Left ventricle myocardium inferior (tissue), 1 donor: Measurements from ENCODE around the gene TOM1. TPM values are rescaled to one million over a fixed set of nuclear protein-coding genes. Genes with fewer than 3 reads are reported as not detected.

Experiments used
- DNase-seq: peaks from one replicate; pipeline ENCODE4 v3.0.0-alpha.2; 2020
- H3K27ac ChIP-seq: fragments of 200-600 bp; replicated peaks from 2 replicates; pipeline ENCODE4 v1.8.0; 2021
- H3K27me3 ChIP-seq: fragments of 200-600 bp; 2 replicates; pipeline ENCODE4 v1.8.0; 2021; ENCODE audit warnings: low read depth
- H3K36me3 ChIP-seq: fragments of 200-600 bp; 2 replicates; pipeline ENCODE4 v1.8.0; 2021
- H3K4me1 ChIP-seq: fragments of 200-600 bp; 2 replicates; pipeline ENCODE4 v1.8.0; 2021
- H3K4me3 ChIP-seq: fragments of 200-600 bp; 2 replicates; pipeline ENCODE4 v1.8.0; 2021; ENCODE audit warnings: mild to moderate bottlenecking, moderate library complexity
- H3K9me3 ChIP-seq: fragments of 200-600 bp; replicated peaks from 2 replicates; pipeline ENCODE4 v1.8.0; 2021
- intact Hi-C: fragments of 100-400 bp; cut with micrococcal nuclease; formaldehyde crosslinking; loops from one replicate; pipeline ENCODE4 v1.11.0; 2022
- total RNA-seq: library from RNA; stranded (reverse); fragmentation: NEBNext Ultra II Directional; extraction: Animal tissue kit (Norgen Biotek cat#: 25700); gene quantifications from one replicate; pipeline ENCODE4 v1.2.1, GENCODE V29; 2021
- TF ChIP-seq, protein P1 (sequence below): fragments of 200-600 bp; IDR thresholded peaks from 2 replicates; pipeline ENCODE4 v1.8.0; 2021; ENCODE audit warnings: antibody characterized with exemption, mild to moderate bottlenecking, borderline replicate concordance
- donor health status: DM: no; HTN: yes; CAD: no; lungs with severe emphysema.

The TOM1 gene
- total RNA-seq, 1 donor from 2014 or later, result 68.0 TPM

DNA sequence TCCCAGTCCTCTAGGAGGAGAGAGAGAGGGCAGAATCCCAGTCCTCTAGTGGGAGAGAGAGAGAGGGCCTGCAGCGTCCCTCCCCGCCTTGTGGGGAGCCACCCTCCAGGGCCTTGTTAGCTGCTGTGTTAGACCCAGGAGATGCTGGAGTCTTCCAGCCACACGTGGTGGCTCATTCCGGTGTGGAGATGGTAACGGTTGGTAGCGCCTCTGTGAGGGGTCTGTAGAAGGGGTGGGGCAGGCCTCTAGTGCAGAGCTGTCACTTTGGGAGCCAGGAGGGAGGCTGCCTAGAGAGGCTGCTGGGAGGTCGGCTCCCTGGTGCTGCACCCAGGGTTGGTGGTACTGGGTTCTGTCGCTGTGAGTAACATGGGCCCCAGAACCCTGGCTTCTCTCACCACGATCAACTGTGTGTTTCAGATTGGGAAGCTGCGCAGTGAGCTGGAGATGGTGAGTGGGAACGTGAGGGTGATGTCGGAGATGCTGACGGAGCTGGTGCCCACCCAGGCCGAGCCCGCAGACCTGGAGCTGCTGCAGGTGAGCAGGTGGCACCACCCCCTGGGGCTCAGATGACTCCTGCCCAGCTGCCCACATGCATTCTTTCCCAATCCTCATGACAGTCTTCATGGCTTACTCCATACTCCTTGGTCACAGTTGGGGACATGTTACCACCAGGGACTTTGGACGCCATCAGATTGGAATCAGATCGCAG lies 27.3 kb downstream of the TOM1 start:
- no peaks in the 10 kb centered on the region for H3K9me3 ChIP-seq
- peak overlapping the region; percentile 75 for H3K27ac ChIP-seq
- H3K27me3 ChIP-seq, result no peaks in the 10 kb centered on the region
- no peak overlapping the region for H3K4me3 ChIP-seq
- peaks cover 81% of the 10 kb centered on the region for H3K36me3 ChIP-seq
- intact Hi-C loops, result no loop called here
- peaks cover 54% of the 10 kb centered on the region for H3K4me1 ChIP-seq
- TF ChIP-seq, protein P1, sequence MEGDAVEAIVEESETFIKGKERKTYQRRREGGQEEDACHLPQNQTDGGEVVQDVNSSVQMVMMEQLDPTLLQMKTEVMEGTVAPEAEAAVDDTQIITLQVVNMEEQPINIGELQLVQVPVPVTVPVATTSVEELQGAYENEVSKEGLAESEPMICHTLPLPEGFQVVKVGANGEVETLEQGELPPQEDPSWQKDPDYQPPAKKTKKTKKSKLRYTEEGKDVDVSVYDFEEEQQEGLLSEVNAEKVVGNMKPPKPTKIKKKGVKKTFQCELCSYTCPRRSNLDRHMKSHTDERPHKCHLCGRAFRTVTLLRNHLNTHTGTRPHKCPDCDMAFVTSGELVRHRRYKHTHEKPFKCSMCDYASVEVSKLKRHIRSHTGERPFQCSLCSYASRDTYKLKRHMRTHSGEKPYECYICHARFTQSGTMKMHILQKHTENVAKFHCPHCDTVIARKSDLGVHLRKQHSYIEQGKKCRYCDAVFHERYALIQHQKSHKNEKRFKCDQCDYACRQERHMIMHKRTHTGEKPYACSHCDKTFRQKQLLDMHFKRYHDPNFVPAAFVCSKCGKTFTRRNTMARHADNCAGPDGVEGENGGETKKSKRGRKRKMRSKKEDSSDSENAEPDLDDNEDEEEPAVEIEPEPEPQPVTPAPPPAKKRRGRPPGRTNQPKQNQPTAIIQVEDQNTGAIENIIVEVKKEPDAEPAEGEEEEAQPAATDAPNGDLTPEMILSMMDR, result no peak
- no peak for DNase-seq

DNA sequence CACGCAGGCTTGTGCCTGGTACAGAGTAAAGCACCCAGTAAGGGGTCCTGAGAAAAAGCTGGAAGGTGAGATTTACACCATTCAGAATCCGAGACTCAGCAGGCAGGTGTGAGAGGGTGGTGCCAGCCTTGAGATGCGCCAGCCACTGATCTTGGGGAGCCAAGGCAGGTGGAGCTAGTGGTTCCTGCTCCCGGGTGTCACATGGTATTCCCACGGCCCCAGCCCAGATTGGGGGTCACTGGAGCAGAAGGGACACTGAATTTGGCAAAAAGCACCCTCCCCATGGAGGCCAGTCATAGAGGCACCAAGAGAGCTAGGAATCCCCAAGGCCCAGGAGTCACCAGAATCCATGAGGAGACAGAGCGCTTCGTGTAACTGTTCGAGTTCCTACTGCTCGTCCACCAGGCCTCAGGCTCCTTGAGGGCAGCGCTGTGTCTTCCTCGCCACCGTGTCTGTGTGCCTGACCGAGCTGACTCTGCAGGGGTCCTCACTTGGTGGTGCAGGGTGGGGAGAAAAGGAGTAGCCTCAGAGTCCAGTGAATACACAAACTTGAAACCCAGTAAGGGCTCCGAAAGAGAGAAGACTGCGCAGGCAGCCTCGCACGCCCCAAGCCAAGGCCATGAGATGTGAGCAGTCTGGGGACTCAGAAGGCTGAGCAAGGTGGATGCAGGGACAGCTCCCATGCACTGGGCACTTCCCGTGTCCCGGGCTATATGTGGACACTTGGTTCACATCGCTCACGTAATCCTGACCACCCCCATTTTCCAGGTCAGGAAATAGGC lies 28.2 kb downstream of the TOM1 start:
- H3K36me3 ChIP-seq, result peaks cover 84% of the 10 kb centered on the region
- peaks cover 54% of the 10 kb centered on the region for H3K4me1 ChIP-seq
- no peaks in the 10 kb centered on the region for H3K9me3 ChIP-seq
- no peaks in the 10 kb centered on the region for H3K27me3 ChIP-seq
- H3K4me3 ChIP-seq, result no peak overlapping the region
- TF ChIP-seq, protein P1, result no peak
- H3K27ac ChIP-seq, result peak overlapping the region; percentile 75
- DNase-seq, result no peak
- intact Hi-C loops, result no loop called here

DNA sequence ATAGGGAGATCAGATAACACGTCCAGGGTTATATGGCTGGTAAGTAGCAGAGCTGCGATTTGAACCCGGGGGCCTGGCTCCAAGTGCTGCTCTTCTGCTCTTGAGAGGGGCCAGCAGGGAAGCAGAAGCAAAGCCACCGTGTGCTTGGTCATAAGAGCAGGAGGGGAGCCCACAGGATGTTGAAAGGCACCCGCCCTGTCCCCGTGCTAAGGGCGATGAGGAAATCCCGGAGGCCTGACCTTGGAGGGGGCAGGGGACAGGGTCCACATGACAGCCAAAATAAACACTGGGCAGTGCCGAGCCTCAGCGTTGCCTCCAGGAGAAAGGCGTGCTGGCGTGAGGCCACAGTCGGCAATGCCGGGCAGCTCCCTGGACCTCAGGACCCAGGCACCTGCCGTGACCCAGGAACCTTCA lies 28.8 kb downstream of the TOM1 start:
- H3K9me3 ChIP-seq, result no peaks in the 10 kb centered on the region
- peak overlapping the region; percentile 75 for H3K27ac ChIP-seq
- H3K36me3 ChIP-seq, result peaks cover 84% of the 10 kb centered on the region
- no peaks in the 10 kb centered on the region for H3K27me3 ChIP-seq
- H3K4me1 ChIP-seq, result peaks cover 60% of the 10 kb centered on the region
- peak; percentile 45 for DNase-seq
- TF ChIP-seq, protein P1, result no peak
- intact Hi-C loops, result no loop called here
- H3K4me3 ChIP-seq, result no peak overlapping the region

DNA sequence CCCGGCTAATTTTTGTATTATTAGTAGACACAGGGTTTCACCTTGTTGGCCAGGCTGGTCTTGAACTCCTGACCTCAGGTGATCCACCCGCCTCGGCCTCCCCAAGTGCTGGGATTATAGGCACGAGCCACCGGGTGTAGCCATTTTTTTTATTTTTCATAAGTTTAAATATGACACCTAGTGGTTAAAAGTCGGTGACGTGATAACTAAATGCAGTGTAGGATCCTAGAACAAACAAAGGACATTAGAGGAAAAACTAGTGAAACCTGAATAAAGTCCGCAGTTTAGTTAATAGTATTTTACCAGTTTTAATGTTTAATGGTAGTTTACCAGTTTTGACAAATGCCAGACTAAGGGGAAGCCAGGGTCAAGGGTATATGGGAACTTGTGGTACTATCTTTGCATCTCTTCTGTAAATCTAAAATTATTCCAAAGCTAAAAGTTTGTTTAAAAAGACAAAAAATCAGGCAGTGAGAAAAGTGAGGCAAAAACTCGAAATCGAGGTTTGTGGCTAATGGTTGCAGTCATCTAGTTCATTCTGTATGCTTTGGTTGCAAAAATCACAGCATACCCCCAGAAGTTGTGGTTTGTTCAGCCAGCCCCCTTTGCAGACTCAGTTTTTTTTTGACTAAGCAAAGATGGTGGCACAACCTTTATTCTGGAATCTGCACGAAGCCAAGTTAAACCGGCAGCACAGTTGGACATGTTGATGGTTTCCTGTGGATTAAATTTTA lies 29.6 kb downstream of the TOM1 start:
- no peak for DNase-seq
- Histone ChIP-seq H3K4me1 (peaks cover 66% of the 10 kb centered on the region), H3K36me3 (peaks cover 84% of the 10 kb centered on the region), H3K27ac (peak overlapping the region; percentile 75), H3K4me3 (no peak overlapping the region), H3K9me3 (no peaks in the 10 kb centered on the region), H3K27me3 (no peaks in the 10 kb centered on the region)
- intact Hi-C loops, result no loop called here
- TF ChIP-seq, protein P1, result no peak

DNA sequence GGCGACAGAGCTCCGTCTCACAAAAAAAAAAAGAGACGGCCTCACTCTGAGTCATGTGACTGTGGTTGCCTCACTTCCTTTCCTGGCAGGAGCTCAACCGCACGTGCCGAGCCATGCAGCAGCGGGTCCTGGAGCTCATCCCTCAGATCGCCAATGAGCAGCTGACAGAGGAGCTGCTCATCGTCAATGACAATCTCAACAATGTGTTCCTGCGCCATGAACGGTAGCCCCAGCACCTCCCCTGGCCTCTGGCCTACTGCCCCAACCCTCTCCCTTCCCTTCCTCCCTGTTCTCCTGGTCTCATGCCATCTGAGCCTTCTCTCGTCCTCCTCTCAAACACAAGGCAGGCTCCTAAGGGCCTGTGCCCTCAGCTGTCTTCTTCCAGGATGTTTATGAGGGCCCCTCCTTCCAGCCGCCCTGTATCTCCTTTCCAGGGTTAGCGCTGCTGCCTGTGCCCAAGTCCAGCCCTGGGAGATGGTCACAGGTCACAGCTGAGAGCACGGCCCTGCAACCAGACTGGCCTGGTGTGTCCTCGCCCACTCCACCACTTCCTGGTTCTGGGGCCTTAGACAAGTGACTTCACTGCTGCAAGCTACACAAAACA lies 30.7 kb downstream of the TOM1 start:
- H3K4me3 ChIP-seq, result no peak overlapping the region
- DNase-seq, result peak; percentile 90
- TF ChIP-seq, protein P1, result no peak
- intact Hi-C loops, result no loop called here
- no peaks in the 10 kb centered on the region for H3K27me3 ChIP-seq
- H3K4me1 ChIP-seq, result peaks cover 77% of the 10 kb centered on the region
- no peaks in the 10 kb centered on the region for H3K9me3 ChIP-seq
- H3K36me3 ChIP-seq, result peaks cover 84% of the 10 kb centered on the region
- peak overlapping the region; percentile 75 for H3K27ac ChIP-seq
